BJ (cell line): ENCODE results near the gene DEPDC1B. TPM values are rescaled to one million over a fixed set of nuclear protein-coding genes. Genes with fewer than 3 reads are reported as not detected.

Experiments
- CTCF ChIA-PET: fragments of 350-600 bp; formaldehyde crosslinking; extraction: SDS; loops from one replicate; lab custom pipeline; 2021; ENCODE audit warnings: antibody characterized with exemption, inconsistent platforms; lab: Yijun Ruan, JAX
- POLR2A ChIA-PET: fragments of 300-600 bp; sonication (Branson Sonifier 250); formaldehyde crosslinking; extraction: SDS; loops from one replicate; lab custom pipeline; 2021; ENCODE audit warnings: antibody characterized with exemption; lab: Charles Lee
- DNase-seq: peaks from one replicate; pipeline ENCODE4 v3.0.0-alpha.2; 2011; ENCODE audit warnings: low read depth
- H3K27me3 ChIP-seq: 2 replicates; pipeline ENCODE4 v1.6.0; 2011; ENCODE audit warnings: low read length; ENCODE audit not compliant: control insufficient read depth, insufficient read depth
- H3K36me3 ChIP-seq: 2 replicates; pipeline ENCODE4 v1.5.1; 2011; ENCODE audit warnings: low read length; ENCODE audit not compliant: control insufficient read depth, insufficient read depth
- H3K4me3 ChIP-seq: 2 replicates; pipeline ENCODE4 v1.5.1; 2011; ENCODE audit warnings: low read depth, mild to moderate bottlenecking, control low read depth, low read length
- CTCF ChIP-seq: IDR thresholded peaks from 2 replicates; pipeline ENCODE4 v1.5.1; 2011; ENCODE audit warnings: low read depth, mild to moderate bottlenecking, control low read depth, inconsistent platforms, low read length, moderate library complexity; ENCODE audit not compliant: insufficient read depth
- polyA plus RNA-seq: library from polyadenylated mRNA; depleted of rRNA; stranded (reverse); fragments of >200 nt; gene quantifications from 2 replicates; pipeline ENCODE4 v1.2.3, GENCODE V29; 2011

DEPDC1B gene
- polyA plus RNA-seq, 1 experiment, result 6.5 TPM

DNA sequence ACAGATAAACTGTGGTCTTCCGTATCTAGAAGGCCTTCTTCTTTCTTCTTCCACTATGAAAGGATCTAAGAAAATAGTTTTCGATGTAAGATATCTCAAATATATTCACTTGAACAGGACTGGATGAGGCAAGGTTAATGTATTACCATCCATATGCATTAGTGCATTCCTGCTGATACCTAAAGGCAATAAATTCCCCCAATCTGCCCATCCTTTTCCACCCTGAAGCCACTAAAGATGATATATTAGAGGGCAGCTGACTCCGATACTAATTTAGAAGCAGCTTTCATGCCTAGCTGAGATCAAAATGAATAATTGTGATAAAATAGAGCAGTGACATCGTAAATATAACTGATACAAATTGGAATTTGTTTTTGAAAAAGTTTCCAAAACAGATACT is 63.3 kb downstream of the DEPDC1B start:
- no peak for DNase-seq
- POLR2A ChIA-PET, result no interaction called here
- CTCF ChIA-PET, result interaction anchor here (0.5 to 2.1 kb wide), 3 partner anchors 10 to 960 kb away, joined by 3 to 6 read pairs (median 4); no protein-coding TSS in a partner anchor

DNA sequence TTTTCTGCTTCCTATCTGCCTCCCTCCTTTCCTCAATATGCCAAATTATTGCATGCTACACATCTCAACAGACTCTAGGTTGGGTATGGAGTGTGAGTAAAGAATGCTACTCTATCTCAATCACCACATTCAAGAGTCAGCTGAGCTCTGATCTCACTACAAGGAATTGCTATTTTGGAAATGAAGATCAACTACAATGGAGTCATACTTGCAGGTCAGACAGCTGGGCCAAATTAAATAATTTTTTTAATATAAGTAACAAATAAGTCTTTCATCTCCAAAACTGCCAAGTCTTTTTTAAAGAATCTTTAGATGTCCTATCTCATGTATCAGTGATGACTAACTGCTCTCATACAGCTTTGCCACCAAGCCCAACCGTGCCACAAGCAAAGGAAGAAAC is 64.0 kb downstream of the DEPDC1B start:
- ChIA-PET POLR2A (no interaction called here), CTCF (interaction anchor here (1.4 to 2.1 kb wide), 2 partner anchors 10 to 13 kb away, joined by 4 to 6 read pairs; no protein-coding TSS in a partner anchor)
- Histone ChIP-seq H3K36me3 (no peaks in the 10 kb centered on the region), H3K4me3 (no peak overlapping the region), H3K27me3 (no peaks in the 10 kb centered on the region)
- no peak for TF ChIP-seq CTCF
- no peak for DNase-seq

More for the DNA sequence above, 63.3 kb downstream of the DEPDC1B start:
- Histone ChIP-seq H3K27me3 (no peaks in the 10 kb centered on the region), H3K36me3 (no peaks in the 10 kb centered on the region), H3K4me3 (no peak overlapping the region)
- TF ChIP-seq CTCF, result no peak

DNA sequence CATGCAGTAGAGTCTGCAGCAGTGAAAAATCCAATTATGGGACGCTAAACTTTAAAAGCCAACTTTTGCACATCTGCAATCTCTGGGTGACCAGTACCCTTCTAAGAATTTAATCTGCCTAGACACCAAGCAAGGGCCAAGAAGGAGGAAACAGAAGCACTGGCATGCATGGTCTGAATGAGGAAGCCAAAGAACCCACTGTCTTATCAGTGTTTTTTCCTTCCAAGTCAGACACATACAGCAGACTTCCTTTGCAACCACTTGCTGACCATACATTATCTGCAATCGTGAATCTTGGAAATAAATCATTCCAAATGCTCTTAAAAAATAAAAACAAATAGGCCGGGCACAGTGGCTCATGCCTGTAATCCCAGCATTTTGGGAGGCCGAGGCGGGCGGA is 65.9 kb downstream of the DEPDC1B start:
- CTCF ChIA-PET, result no interaction called here
- no peaks in the 10 kb centered on the region for H3K36me3 ChIP-seq
- H3K4me3 ChIP-seq, result no peak overlapping the region
- TF ChIP-seq CTCF, result no peak
- DNase-seq, result no peak
- POLR2A ChIA-PET, result no interaction called here
- no peaks in the 10 kb centered on the region for H3K27me3 ChIP-seq

- Histone ChIP-seq H3K36me3 (no peaks in the 10 kb centered on the region), H3K4me3 (no peak overlapping the region), H3K27me3 (no peaks in the 10 kb centered on the region)
- ChIA-PET POLR2A (no interaction called here), CTCF (interaction anchor here (0.8 to 2.0 kb wide), 2 partner anchors 16 to 338 kb away, joined by 4 to 8 read pairs; no protein-coding TSS in a partner anchor)
- DNase-seq, result peak; percentile 62
- TF ChIP-seq CTCF, result no peak
Observed at GRCh38 chr5:60633341-60633740, 66.6 kb downstream of the DEPDC1B start.

DNA sequence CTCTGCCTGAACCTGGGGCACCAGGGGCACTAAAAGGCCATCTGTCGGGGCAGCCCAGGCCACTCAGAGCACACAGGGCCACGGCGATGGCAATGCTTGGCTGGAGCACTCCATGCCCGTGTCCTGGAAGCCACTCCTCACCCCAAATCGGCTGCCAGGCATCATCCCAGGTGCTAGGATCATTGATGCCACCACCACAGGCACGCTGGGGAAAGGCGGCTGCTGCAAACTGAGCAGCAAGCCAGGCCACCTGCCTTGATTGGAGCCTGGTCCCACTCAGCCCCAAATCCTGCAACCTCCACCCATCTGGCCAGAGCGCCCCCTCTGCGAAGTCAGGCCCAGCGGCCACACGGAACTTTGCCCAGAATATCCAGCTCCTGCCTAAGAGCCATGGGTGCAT is 67.8 kb downstream of the DEPDC1B start:
- DNase-seq, result no peak
- Histone ChIP-seq H3K36me3 (no peaks in the 10 kb centered on the region), H3K27me3 (no peaks in the 10 kb centered on the region), H3K4me3 (no peak overlapping the region)
- TF ChIP-seq CTCF, result no peak
- POLR2A ChIA-PET, result no interaction called here
- CTCF ChIA-PET, result interaction anchor here (0.6 to 2.0 kb wide), 2 partner anchors 17 to 423 kb away, joined by 3 to 8 read pairs; no protein-coding TSS in a partner anchor
